Retinal pigment epithelial cell (primary cell): ENCODE results near the gene ELP5.

Source experiments
- DNase-seq: peaks from one replicate; pipeline ENCODE4 v3.0.0-alpha.2; 2010; ENCODE audit warnings: low read depth
- H3K4me3 ChIP-seq: 2 replicates; pipeline ENCODE4 v1.5.1; 2011; ENCODE audit warnings: mild to moderate bottlenecking, low read length, control low read depth, moderate library complexity
- CTCF ChIP-seq: conservative IDR thresholded peaks from 2 replicates; pipeline ENCODE4 v1.5.1; 2011; ENCODE audit warnings: low read depth, low read length, control low read depth, inconsistent platforms

ELP5 gene

GRCh38 chr17:7292194-7292593 is 40.2 kb downstream of the ELP5 start:
- TF ChIP-seq CTCF: no peak
- no peak for DNase-seq
- H3K4me3 ChIP-seq: no peak overlapping the region

GRCh38 chr17:7292729-7293128 is 40.7 kb downstream of the ELP5 start:
- TF ChIP-seq CTCF: no peak
- no peak overlapping the region for H3K4me3 ChIP-seq
- DNase-seq: no peak

- H3K4me3 ChIP-seq: no peak overlapping the region
- no peak for TF ChIP-seq CTCF
- DNase-seq: no peak
Measured at GRCh38 chr17:7293159-7293558, 41.1 kb downstream of the ELP5 start.

- no peak for DNase-seq
- no peak for TF ChIP-seq CTCF
- no peak overlapping the region for H3K4me3 ChIP-seq
Measured at GRCh38 chr17:7293816-7294613, 42.0 kb downstream of the ELP5 start.

GRCh38 chr17:7294614-7295153 is 42.7 kb downstream of the ELP5 start, which contains the start of gene YBX2:
Gene YBX2 (minus strand): TSS chr17:7294639. CDS start chr17:7294500, 139 bp downstream.
- H3K4me3 ChIP-seq: no peak within 1 kb of the TSS
- no peak for TF ChIP-seq CTCF
- no peak for DNase-seq

GRCh38 chr17:7295230-7296180 is 43.5 kb downstream of the ELP5 start:
- no peak for TF ChIP-seq CTCF
- no peak overlapping the region for H3K4me3 ChIP-seq
- DNase-seq: no peak
